Activated gamma-delta T cell treated with Interleukin-2 at 50 U/mL for 16 hours (primary cell): ENCODE measurements around the gene KRT8.

Experiments used
- DNase-seq: peaks from one replicate; pipeline ENCODE4 v3.0.0-alpha.2; 2020

Gene KRT8

GRCh38 chr12:52925717-52926595, 21.1 kb upstream of the KRT8 start:
- no peak for DNase-seq

GRCh38 chr12:52924764-52925716, 20.2 kb upstream of the KRT8 start:
- no peak for DNase-seq

GRCh38 chr12:52921488-52922165, 16.8 kb upstream of the KRT8 start:
- no peak for DNase-seq

- DNase-seq, result no peak
These were observed 16.1 kb upstream of the KRT8 start for GRCh38 chr12:52920937-52921336.

GRCh38 chr12:52918784-52919183, 13.9 kb upstream of the KRT8 start:
- no peak for DNase-seq

GRCh38 chr12:52918351-52918750, 13.5 kb upstream of the KRT8 start:
- DNase-seq, result no peak

- no peak for DNase-seq
These were observed 12.9 kb upstream of the KRT8 start for GRCh38 chr12:52917800-52918199.

- DNase-seq, result no peak
These were observed 11.3 kb upstream of the KRT8 start for GRCh38 chr12:52916216-52916615.

- no peak for DNase-seq
These were observed 10.8 kb upstream of the KRT8 start for GRCh38 chr12:52915637-52916036.

GRCh38 chr12:52914576-52915121, 9.8 kb upstream of the KRT8 start:
- no peak for DNase-seq

GRCh38 chr12:52913431-52913821, 8.6 kb upstream of the KRT8 start:
- DNase-seq, result no peak

- no peak for DNase-seq
These were observed 8.0 kb upstream of the KRT8 start for GRCh38 chr12:52912711-52913430.

- no peak for DNase-seq
These were observed 5.5 kb upstream of the KRT8 start for GRCh38 chr12:52910248-52910883.

GRCh38 chr12:52909796-52910195, 4.9 kb upstream of the KRT8 start:
- DNase-seq, result no peak

- no peak for DNase-seq
These were observed 4.5 kb upstream of the KRT8 start for GRCh38 chr12:52909331-52909730.

- no peak for DNase-seq
These were observed 2.4 kb upstream of the KRT8 start for GRCh38 chr12:52907092-52907810.

GRCh38 chr12:52906191-52906601, 1.3 kb upstream of the KRT8 start:
- no peak for DNase-seq

GRCh38 chr12:52903855-52904508, 894 bp downstream of the KRT8 start:
- peak; percentile 17 for DNase-seq

GRCh38 chr12:52903285-52903854, 1.5 kb downstream of the KRT8 start:
- peak; percentile 29 for DNase-seq
